Measurements from ENCODE around the gene NCDN. TPM values are rescaled to one million over a fixed set of nuclear protein-coding genes. Genes with fewer than 3 reads are reported as not detected.

NCDN gene
- total RNA-seq, 1 donor from 2014 or later = 12.5 TPM

DNA sequence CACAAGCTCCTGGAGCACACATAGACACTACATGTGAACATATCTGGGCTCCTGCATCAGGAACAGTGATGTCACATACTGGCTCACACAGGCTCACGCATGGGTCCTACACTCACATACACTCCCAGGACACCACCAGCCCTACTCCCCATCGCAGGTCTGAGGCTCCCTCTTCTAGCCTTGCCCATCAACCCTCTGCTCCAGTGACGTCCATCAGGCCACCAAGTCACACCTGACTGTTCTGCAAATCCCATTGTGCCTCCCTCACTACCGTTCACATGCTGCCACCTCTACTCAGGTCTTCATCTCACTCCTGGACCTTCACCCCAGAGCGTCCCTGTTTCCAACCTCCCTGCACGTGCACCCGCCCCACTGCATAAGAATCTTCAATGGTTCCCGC is 33.6 kb downstream of the NCDN start:
- no peak for DNase-seq (ENCODE audit: low read depth)
- H3K4me3 ChIP-seq (ENCODE audit: low read depth, low read length) = no peak overlapping the region
- TF ChIP-seq, protein P1, sequence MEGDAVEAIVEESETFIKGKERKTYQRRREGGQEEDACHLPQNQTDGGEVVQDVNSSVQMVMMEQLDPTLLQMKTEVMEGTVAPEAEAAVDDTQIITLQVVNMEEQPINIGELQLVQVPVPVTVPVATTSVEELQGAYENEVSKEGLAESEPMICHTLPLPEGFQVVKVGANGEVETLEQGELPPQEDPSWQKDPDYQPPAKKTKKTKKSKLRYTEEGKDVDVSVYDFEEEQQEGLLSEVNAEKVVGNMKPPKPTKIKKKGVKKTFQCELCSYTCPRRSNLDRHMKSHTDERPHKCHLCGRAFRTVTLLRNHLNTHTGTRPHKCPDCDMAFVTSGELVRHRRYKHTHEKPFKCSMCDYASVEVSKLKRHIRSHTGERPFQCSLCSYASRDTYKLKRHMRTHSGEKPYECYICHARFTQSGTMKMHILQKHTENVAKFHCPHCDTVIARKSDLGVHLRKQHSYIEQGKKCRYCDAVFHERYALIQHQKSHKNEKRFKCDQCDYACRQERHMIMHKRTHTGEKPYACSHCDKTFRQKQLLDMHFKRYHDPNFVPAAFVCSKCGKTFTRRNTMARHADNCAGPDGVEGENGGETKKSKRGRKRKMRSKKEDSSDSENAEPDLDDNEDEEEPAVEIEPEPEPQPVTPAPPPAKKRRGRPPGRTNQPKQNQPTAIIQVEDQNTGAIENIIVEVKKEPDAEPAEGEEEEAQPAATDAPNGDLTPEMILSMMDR (conservative IDR thresholded peaks at IDR 0.05; ENCODE audit: low read depth, low read length) = no peak

DNA sequence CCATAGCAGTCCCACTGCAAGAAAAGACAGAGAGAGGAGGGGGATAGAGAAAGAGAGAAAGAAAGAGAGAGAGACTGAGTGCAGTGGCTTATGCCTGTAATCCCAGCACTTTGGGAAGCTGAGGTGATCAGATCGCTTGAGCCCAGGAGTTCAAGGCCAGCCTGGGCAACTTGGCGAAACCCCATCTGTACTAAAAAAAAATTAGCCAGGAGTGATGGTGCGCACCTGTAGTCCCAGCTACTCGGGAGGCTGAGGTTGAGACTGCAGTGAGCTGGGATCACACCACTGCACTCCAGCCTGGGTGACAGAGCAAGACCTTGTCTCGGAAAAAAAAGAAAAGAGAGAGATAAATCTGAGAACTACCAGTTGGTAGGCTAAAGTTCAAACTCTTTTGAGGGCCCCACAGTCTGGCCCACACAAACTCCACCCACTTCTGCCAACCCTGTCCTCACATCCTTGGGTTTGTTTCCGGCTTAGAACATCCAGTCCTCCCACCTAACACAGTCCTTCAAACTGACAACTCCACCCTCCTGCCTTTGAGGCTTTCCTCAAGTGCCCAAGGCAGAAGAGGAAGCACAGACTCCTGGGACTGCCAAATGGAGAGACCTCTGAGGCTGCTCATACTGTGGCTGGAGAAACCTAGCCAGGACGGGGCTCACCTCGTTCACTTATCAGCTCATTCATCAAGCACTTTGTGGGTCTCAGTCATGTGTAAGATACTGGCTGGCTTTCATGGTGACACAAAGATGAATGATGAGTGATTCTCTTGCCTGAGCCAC is 35.6 kb downstream of the NCDN start:
- no peak for DNase-seq (ENCODE audit: low read depth)
- TF ChIP-seq, protein P1 (conservative IDR thresholded peaks at IDR 0.05; ENCODE audit: low read depth, low read length) = no peak
- H3K4me3 ChIP-seq (ENCODE audit: low read depth, low read length) = no peak overlapping the region

DNA sequence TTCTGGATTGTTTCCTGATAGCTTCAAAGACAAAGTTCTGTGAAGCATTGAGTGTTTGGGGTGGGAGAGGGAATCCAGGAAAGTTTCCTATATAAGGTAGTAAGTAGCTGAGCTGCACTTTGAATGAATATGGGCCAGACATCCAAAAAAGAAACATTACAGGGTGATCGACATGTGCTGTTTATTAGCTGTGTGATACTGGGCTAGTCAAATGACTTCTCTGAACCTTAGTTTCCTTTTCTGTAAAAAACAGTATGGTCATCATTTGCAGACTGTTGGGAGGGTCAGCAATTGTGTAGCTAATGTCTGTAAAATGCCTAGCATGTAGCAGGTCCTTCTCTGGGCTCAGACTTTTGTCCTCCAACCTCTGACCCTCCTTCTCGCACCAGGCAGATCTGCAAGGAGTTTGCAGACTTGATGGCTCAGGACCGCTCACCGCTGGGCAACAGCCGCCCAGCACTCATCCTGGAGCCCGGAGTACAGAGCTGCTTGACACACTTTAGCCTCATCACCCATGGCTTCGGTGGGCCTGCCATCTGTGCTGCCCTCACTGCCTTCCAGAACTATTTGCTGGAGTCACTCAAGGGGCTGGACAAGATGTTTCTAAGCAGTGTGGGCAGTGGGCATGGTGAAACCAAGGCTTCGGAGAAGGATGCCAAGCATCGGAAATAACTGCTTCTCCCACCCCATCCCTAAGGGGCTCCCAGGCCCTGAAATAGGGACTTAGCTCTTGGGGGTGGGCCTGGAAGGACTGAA is 36.6 kb downstream of the NCDN start:
- TF ChIP-seq, protein P1 (conservative IDR thresholded peaks at IDR 0.05; ENCODE audit: low read depth, low read length) = no peak
- H3K4me3 ChIP-seq (ENCODE audit: low read depth, low read length) = no peak overlapping the region
- DNase-seq (ENCODE audit: low read depth) = no peak

DNA sequence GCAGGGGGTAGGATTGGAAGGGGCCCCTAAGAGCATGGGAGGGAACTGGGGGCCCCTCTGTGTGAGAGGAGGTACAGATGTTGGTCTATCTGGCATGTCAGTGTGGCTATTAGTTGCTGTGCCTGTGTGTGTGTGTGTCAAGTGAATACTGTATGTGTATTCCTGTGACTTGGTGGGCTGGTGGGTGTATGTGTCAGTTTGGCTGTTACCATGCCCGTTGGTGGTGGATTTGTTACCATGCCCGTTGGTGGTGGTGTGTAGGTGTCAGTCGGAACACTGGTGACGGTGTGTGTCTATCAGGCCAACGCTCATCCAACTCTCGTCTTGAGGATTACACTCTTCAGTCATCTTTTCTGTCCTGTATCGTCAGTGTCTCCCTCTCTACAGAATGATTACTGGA is 38.1 kb downstream of the NCDN start:
- no peak overlapping the region for H3K4me3 ChIP-seq (ENCODE audit: low read depth, low read length)
- TF ChIP-seq, protein P1 (conservative IDR thresholded peaks at IDR 0.05; ENCODE audit: low read depth, low read length) = no peak
- no peak for DNase-seq (ENCODE audit: low read depth)

- TF ChIP-seq, protein P1 (conservative IDR thresholded peaks at IDR 0.05; ENCODE audit: low read depth, low read length) = no peak
- DNase-seq (ENCODE audit: low read depth) = no peak
Measured at GRCh38 chr1:35597870-35598269, 40.3 kb downstream of the NCDN start.

GRCh38 chr1:35598895-35599294 is 41.3 kb downstream of the NCDN start:
- DNase-seq (ENCODE audit: low read depth) = no peak
- H3K4me3 ChIP-seq (ENCODE audit: low read depth, low read length) = no peak overlapping the region
- TF ChIP-seq, protein P1 (conservative IDR thresholded peaks at IDR 0.05; ENCODE audit: low read depth, low read length) = no peak

More at GRCh38 chr1:35597870-35598269, 40.3 kb downstream of the NCDN start:
- no peak overlapping the region for H3K4me3 ChIP-seq (ENCODE audit: low read depth, low read length)
